Neural progenitor cell (in vitro differentiated cells): Measurements from ENCODE around the gene PLD2. TPM values are rescaled to one million over a fixed set of nuclear protein-coding genes. Genes with fewer than 3 reads are reported as not detected.
A peak's percentile ranks its signal among the peaks of the same experiment; 100 is the strongest.

ENCODE experiments used
- DNase-seq: peaks from one replicate; pipeline ENCODE4 v3.0.0-alpha.2; 2016; ENCODE audit warnings: low spot score
- H2AFZ ChIP-seq: fragments of 200-600 bp; sonication (generic); replicated peaks from 2 replicates; pipeline ENCODE4 v1.6.1; 2016; ENCODE audit warnings: antibody characterized with exemption
- H3F3A ChIP-seq: fragments of 200-600 bp; sonication (generic); 2 replicates; pipeline ENCODE4 v1.6.1; 2016; ENCODE audit warnings: antibody characterized with exemption, low read depth
- H3K27ac ChIP-seq: fragments of 200-600 bp; sonication (generic); 2 replicates; pipeline ENCODE4 v1.5.1; 2016; ENCODE audit warnings: mild to moderate bottlenecking
- H3K27me3 ChIP-seq: fragments of 200-600 bp; sonication (generic); 2 replicates; pipeline ENCODE4 v1.6.1; 2016; ENCODE audit warnings: mild to moderate bottlenecking, moderate library complexity
- H3K36me3 ChIP-seq: fragments of 200-600 bp; sonication (generic); 2 replicates; pipeline ENCODE4 v1.5.1; 2016
- H3K4me1 ChIP-seq: fragments of 200-600 bp; sonication (generic); 2 replicates; pipeline ENCODE4 v1.6.1; 2016; ENCODE audit warnings: mixed run types
- H3K4me2 ChIP-seq: fragments of 200-600 bp; sonication (generic); 2 replicates; pipeline ENCODE4 v1.6.1; 2016
- H3K4me3 ChIP-seq: fragments of 200-600 bp; sonication (generic); 2 replicates; pipeline ENCODE4 v1.5.1; 2016
- H3K79me2 ChIP-seq: fragments of 200-600 bp; sonication (generic); 2 replicates; pipeline ENCODE4 v1.6.1; 2016; ENCODE audit warnings: low read depth
- H3K9ac ChIP-seq: fragments of 200-600 bp; sonication (generic); 2 replicates; pipeline ENCODE4 v1.6.1; 2016
- H3K9me3 ChIP-seq: fragments of 200-600 bp; sonication (generic); 2 replicates; pipeline ENCODE4 v1.5.1; 2016; ENCODE audit warnings: low read depth
- H4K20me1 ChIP-seq: fragments of 200-600 bp; sonication (generic); 2 replicates; pipeline ENCODE4 v1.6.1; 2016; ENCODE audit warnings: low read depth
- H3K27ac Mint-ChIP-seq: 3 replicates; pipeline ENCODE4 v1.8.0; 2021; ENCODE audit warnings: mixed read lengths
- H3K27me3 Mint-ChIP-seq: 2 replicates; pipeline ENCODE4 v1.8.0; 2022; ENCODE audit warnings: low read depth, mild to moderate bottlenecking, inconsistent platforms, moderate library complexity, mixed read lengths; ENCODE audit not compliant: insufficient read depth
- H3K36me3 Mint-ChIP-seq: 3 replicates; pipeline ENCODE4 v1.8.0; 2021; ENCODE audit warnings: mixed read lengths
- H3K4me1 Mint-ChIP-seq: 3 replicates; pipeline ENCODE4 v1.8.0; 2021; ENCODE audit warnings: mixed read lengths
- H3K4me3 Mint-ChIP-seq: 3 replicates; pipeline ENCODE4 v1.8.0; 2021; ENCODE audit warnings: mild to moderate bottlenecking, moderate library complexity, mixed read lengths
- H3K9me3 Mint-ChIP-seq: 3 replicates; pipeline ENCODE4 v1.8.0; 2020; ENCODE audit warnings: mixed read lengths
- CTCF ChIP-seq: fragments of 200-600 bp; sonication (generic); IDR thresholded peaks from 2 replicates; pipeline ENCODE4 v1.5.1; 2017; ENCODE audit warnings: antibody characterized with exemption, mild to moderate bottlenecking
- EZH2 ChIP-seq: fragments of 200-600 bp; sonication (generic); IDR thresholded peaks from 2 replicates; pipeline ENCODE4 v1.6.1; 2017; ENCODE audit warnings: antibody characterized with exemption, mild to moderate bottlenecking, moderate library complexity
- EZH2phosphoT487 ChIP-seq: fragments of 200-600 bp; sonication (generic); IDR thresholded peaks from 2 replicates; pipeline ENCODE4 v1.6.1; 2017; ENCODE audit warnings: antibody characterized with exemption
- total RNA-seq: library from RNA; depleted of rRNA; stranded (reverse); fragments of >200 nt; gene quantifications from 2 replicates; pipeline ENCODE4 v1.2.3, GENCODE V29; 2015; ENCODE audit warnings: low replicate concordance

Gene PLD2
- total RNA-seq, 1 donor from 2014 or later, result 23.8 TPM

GRCh38 chr17:4802228-4802627 lies 4.7 kb upstream of the PLD2 start, which contains the start of gene C17orf114:
TSS of gene C17orf114 (minus strand) at chr17:4802328.
- Mint-ChIP-seq H3K27ac (no peak within 1 kb of the TSS), H3K4me1 (peaks cover 4% of the 10 kb centered on the region), H3K27me3 (peaks cover 2% of the 10 kb centered on the region), H3K9me3 (no peaks in the 10 kb centered on the region), H3K4me3 (peak within 1 kb of the TSS; percentile 58), H3K36me3 (peaks cover 8% of the 10 kb centered on the region)
- Histone ChIP-seq H3K36me3 (no peaks in the 10 kb centered on the region), H3K9me3 (no peaks in the 10 kb centered on the region), H4K20me1 (peaks cover 5% of the 10 kb centered on the region), H3K4me3 (no peak within 1 kb of the TSS), H3K4me1 (peaks cover 5% of the 10 kb centered on the region), H3K27me3 (peaks cover 6% of the 10 kb centered on the region), H3K9ac (no peak within 1 kb of the TSS), H3K79me2 (peaks cover 6% of the 10 kb centered on the region), H3K27ac (no peak within 1 kb of the TSS), H3F3A (peaks cover 12% of the 10 kb centered on the region), H2AFZ (no peak within 1 kb of the TSS), H3K4me2 (no peak within 1 kb of the TSS)
- no peak for TF ChIP-seq EZH2
- TF ChIP-seq CTCF, result no peak
- TF ChIP-seq EZH2phosphoT487, result no peak
- DNase-seq, result no peak

- H3K4me1 Mint-ChIP-seq, result peaks cover 18% of the 10 kb centered on the region
- Histone ChIP-seq H3K27me3 (peaks cover 6% of the 10 kb centered on the region), H3K79me2 (no peaks in the 10 kb centered on the region), H3F3A (peaks cover 11% of the 10 kb centered on the region), H3K9ac (peak overlapping the region; percentile 52), H3K4me3 (peak overlapping the region; percentile 79), H3K9me3 (no peaks in the 10 kb centered on the region), H3K27ac (no peak overlapping the region), H3K4me2 (peak overlapping the region; percentile 97), H3K4me1 (peaks cover 10% of the 10 kb centered on the region), H2AFZ (peak overlapping the region; percentile 92), H4K20me1 (no peaks in the 10 kb centered on the region), H3K36me3 (no peaks in the 10 kb centered on the region)
- DNase-seq, result no peak
- peak overlapping the region; percentile 87 for H3K4me3 Mint-ChIP-seq
- H3K27me3 Mint-ChIP-seq, result peaks cover 4% of the 10 kb centered on the region
- no peak overlapping the region for H3K27ac Mint-ChIP-seq
- no peak for TF ChIP-seq EZH2phosphoT487
- TF ChIP-seq EZH2, result no peak
- no peaks in the 10 kb centered on the region for H3K9me3 Mint-ChIP-seq
- peaks cover 17% of the 10 kb centered on the region for H3K36me3 Mint-ChIP-seq
These were observed 536 bp upstream of the PLD2 start for GRCh38 chr17:4806456-4806776.

- H3K4me3 Mint-ChIP-seq, result peak overlapping the region; percentile 95
- H3K4me2 ChIP-seq, result peak overlapping the region; percentile 97
- no peaks in the 10 kb centered on the region for H3K79me2 ChIP-seq
- H4K20me1 ChIP-seq, result no peaks in the 10 kb centered on the region
- H3K27me3 Mint-ChIP-seq, result peaks cover 4% of the 10 kb centered on the region
- no peaks in the 10 kb centered on the region for H3K9me3 Mint-ChIP-seq
- no peaks in the 10 kb centered on the region for H3K9me3 ChIP-seq
- no peak overlapping the region for H2AFZ ChIP-seq
- H3K36me3 Mint-ChIP-seq, result peaks cover 18% of the 10 kb centered on the region
- no peak overlapping the region for H3K27ac ChIP-seq
- TF ChIP-seq EZH2 (no peak), CTCF (no peak), EZH2phosphoT487 (no peak)
- peaks cover 6% of the 10 kb centered on the region for H3K27me3 ChIP-seq
- peak overlapping the region; percentile 38 for H3K9ac ChIP-seq
- H3K36me3 ChIP-seq, result no peaks in the 10 kb centered on the region
- peaks cover 18% of the 10 kb centered on the region for H3K4me1 Mint-ChIP-seq
- H3K27ac Mint-ChIP-seq, result no peak overlapping the region
- peak overlapping the region; percentile 79 for H3K4me3 ChIP-seq
- peaks cover 11% of the 10 kb centered on the region for H3F3A ChIP-seq
- H3K4me1 ChIP-seq, result peaks cover 10% of the 10 kb centered on the region
- DNase-seq, result no peak
These were observed 839 bp downstream of the PLD2 start for GRCh38 chr17:4807605-4808377.

DNA sequence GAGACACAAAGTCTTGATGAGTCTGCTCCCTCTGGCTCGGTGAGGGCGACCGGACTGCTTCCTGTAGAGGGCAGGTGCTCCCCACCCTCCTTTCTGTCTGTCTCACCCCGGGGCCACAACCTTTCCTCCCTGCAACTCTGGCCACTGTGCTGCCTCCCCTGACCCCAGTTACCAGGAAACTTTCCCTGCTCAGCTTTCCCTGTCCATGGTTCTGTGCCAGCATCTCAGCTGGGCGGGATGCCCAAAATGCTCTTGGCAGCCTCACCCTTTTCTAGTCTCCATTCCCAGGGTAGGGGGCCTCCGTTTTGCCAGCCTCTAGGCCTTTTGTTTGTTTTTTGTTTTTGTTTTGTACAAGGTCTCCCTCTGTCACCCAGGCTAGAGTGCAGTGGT lies 1.4 kb downstream of the PLD2 start:
- H4K20me1 ChIP-seq, result no peaks in the 10 kb centered on the region
- no peak overlapping the region for H3K4me2 ChIP-seq
- no peak overlapping the region for H2AFZ ChIP-seq
- H3K4me1 Mint-ChIP-seq, result peaks cover 18% of the 10 kb centered on the region
- peaks cover 18% of the 10 kb centered on the region for H3K36me3 Mint-ChIP-seq
- no peaks in the 10 kb centered on the region for H3K9me3 Mint-ChIP-seq
- no peaks in the 10 kb centered on the region for H3K79me2 ChIP-seq
- no peaks in the 10 kb centered on the region for H3K9me3 ChIP-seq
- no peak overlapping the region for H3K9ac ChIP-seq
- H3K27me3 Mint-ChIP-seq, result peaks cover 4% of the 10 kb centered on the region
- H3K4me1 ChIP-seq, result peaks cover 10% of the 10 kb centered on the region
- DNase-seq, result no peak
- H3K27me3 ChIP-seq, result peaks cover 6% of the 10 kb centered on the region
- no peak for TF ChIP-seq EZH2phosphoT487
- no peak for TF ChIP-seq CTCF
- TF ChIP-seq EZH2, result no peak
- H3K4me3 ChIP-seq, result no peak overlapping the region
- H3F3A ChIP-seq, result peaks cover 11% of the 10 kb centered on the region
- H3K4me3 Mint-ChIP-seq, result peak overlapping the region; percentile 95
- no peaks in the 10 kb centered on the region for H3K36me3 ChIP-seq
- no peak overlapping the region for H3K27ac Mint-ChIP-seq
- no peak overlapping the region for H3K27ac ChIP-seq
